ENCODE data around the gene IFT57. TPM values are rescaled to one million over a fixed set of nuclear protein-coding genes. Genes with fewer than 3 reads are reported as not detected.

IFT57 gene
- total RNA-seq, 1 donor: 47.6 TPM

DNA sequence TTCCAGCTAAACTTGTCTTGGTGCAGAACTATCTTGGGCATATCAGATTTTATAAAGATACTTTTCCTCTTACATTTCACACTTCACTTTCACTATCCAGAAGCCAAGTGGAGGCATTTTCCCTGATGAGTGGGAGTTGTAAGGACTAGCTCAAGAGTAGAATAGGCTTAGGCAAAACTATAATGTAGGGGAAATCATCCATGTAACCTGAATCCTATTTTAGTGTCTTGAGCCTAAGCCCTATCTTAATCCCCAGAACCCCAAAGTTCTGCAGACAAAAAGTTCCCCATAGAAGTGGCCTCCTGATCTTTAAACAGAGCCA lies 89.2 kb downstream of the IFT57 start:
- TF ChIP-seq, protein P1, sequence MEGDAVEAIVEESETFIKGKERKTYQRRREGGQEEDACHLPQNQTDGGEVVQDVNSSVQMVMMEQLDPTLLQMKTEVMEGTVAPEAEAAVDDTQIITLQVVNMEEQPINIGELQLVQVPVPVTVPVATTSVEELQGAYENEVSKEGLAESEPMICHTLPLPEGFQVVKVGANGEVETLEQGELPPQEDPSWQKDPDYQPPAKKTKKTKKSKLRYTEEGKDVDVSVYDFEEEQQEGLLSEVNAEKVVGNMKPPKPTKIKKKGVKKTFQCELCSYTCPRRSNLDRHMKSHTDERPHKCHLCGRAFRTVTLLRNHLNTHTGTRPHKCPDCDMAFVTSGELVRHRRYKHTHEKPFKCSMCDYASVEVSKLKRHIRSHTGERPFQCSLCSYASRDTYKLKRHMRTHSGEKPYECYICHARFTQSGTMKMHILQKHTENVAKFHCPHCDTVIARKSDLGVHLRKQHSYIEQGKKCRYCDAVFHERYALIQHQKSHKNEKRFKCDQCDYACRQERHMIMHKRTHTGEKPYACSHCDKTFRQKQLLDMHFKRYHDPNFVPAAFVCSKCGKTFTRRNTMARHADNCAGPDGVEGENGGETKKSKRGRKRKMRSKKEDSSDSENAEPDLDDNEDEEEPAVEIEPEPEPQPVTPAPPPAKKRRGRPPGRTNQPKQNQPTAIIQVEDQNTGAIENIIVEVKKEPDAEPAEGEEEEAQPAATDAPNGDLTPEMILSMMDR (IDR thresholded peaks at IDR 0.05; ENCODE audit: insufficient read depth, low read length): no peak
- DNase-seq (ENCODE audit: low read depth): peak; percentile 31
- no peak overlapping the region for H3K4me3 ChIP-seq (ENCODE audit: low read depth, low read length)

DNA sequence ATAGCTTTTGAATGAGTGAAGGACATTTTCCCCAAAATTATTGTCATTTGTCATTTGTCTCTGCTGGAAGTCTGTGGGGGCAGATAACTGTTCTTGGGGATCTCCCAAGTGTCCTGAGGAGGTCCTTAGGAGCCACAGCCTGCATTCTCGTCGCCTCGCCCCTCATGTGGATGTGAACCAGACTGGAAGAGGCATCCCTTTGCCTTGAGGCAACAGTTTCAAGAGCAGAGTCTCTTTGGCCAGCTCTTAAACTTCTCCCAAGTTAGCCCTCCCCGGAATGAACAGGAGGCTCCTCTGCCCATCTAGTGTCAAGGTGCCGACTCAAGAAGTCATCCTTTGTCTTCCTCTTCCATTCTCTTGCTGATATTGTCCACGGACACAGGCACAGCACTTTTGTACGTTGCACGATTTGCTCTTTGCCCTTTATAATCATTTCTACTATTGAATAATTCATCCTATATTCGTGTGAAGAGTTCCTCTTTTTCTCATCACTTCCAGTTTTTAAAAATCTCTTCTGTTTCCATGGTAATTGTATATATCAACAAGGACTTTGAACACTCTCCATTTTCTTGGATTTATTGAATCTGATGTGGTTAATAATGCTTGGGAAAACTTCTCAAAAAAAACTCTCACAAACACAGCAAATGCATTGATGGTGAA lies 90.6 kb downstream of the IFT57 start:
- TF ChIP-seq, protein P1 (IDR thresholded peaks at IDR 0.05; ENCODE audit: insufficient read depth, low read length): no peak
- DNase-seq (ENCODE audit: low read depth): no peak
- H3K4me3 ChIP-seq (ENCODE audit: low read depth, low read length): no peak overlapping the region

DNA sequence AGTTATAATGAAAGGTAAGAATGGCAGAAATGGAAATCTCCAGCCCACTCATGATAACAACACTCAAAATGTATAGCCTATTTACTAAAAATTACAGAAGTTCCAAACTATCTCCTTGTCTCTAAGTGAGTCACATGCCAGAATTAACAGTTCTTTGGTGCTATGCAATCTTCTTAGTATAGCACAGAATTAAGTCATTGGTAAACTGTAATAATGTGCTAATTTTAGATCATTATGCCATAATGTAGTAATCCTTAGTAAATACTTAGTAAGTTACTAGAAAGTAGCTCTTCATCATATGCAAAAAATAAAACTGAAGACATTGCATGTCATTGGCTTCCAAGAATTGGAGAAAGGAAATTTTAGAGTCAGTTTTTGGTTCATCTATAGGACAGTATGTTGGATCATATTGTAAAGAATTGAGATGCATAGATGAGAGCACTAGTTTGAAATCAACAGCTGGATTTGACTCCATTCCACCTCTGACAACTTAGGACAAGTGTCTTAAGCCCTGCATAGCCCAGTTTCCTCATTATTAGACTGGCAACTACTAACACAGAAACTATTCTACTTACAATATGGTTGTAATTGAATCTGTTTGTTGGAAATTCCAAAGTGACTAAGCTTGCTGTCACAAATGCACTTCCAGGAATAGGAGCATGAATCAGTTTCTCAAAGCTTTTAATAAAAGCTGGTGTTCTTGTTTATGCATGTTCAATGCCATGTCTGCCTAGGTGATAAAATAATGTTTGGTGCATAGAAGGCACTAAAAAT lies 91.3 kb downstream of the IFT57 start:
- peak; percentile 87 for DNase-seq (ENCODE audit: low read depth)
- TF ChIP-seq, protein P1 (IDR thresholded peaks at IDR 0.05; ENCODE audit: insufficient read depth, low read length): no peak
- H3K4me3 ChIP-seq (ENCODE audit: low read depth, low read length): no peak overlapping the region

DNA sequence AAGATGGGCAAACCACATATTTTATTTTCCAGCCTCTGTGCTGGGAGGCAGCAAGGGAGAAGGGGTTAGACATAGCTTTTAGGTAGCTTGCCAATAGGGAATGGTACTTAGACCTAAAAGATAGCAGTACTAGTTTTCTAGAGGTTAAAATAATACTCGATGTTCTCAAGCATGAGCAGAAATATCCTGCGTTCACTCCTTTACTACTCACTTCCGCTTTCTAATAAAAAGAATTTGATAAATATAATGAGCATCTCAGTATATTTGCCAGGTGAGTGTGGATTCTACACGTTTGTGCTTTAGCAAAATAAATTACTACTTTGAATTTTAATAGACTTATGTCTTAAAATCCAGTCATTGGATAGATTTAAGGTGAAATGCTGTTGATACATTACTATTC lies 92.0 kb downstream of the IFT57 start:
- no peak for DNase-seq (ENCODE audit: low read depth)
- TF ChIP-seq, protein P1 (IDR thresholded peaks at IDR 0.05; ENCODE audit: insufficient read depth, low read length): no peak
- H3K4me3 ChIP-seq (ENCODE audit: low read depth, low read length): no peak overlapping the region

DNA sequence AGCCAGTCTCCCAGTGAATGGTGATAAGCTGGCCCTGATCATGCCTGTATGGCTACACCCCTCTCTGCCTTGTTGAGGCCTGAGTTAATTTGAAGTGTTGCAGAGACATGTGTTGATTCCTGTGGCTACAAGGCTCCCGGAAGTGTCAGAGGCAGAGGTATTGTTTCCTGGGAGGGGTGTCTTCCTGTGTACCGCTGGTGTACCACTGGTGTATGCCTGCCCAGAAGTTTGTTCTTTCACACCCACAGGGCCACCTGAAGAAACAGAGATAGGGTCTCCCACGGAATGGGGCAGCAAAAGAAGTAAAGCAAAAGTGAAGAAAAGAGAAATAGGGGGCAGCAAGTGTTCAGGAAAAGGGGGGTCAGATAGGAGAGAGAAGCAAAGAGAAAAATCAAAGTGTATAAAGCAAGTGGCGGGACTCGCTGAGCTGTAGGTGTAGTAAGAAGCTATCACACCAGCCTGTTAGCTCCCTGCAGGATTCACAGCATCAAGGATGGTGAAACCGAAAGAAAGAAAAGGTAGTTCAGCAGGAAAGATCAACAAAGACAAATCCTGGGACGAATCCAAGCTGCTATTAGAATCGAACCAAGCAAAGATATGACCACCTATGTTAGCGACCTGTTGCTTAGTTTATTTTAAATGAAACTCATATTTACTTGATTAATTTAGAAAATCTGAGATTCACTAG lies 94.8 kb downstream of the IFT57 start:
- no peak overlapping the region for H3K4me3 ChIP-seq (ENCODE audit: low read depth, low read length)
- DNase-seq (ENCODE audit: low read depth): no peak
- TF ChIP-seq, protein P1 (IDR thresholded peaks at IDR 0.05; ENCODE audit: insufficient read depth, low read length): no peak

DNA sequence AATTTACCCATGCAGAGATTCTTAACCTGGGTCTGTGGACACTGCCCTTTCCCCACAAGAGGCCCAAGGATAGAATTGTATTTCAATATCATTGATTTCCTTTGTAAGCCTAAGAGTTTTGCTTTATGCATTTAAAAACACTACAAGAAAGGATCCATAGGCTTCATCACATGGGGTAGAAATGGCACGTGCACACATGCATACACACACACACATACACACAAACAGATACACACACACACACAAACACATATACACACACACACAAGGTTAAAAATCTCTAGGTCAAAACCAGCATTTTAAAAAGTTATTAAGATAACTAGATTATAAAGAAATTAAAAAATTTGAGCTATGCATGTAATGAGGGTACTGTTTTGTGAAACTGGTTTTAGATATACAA lies 95.9 kb downstream of the IFT57 start:
- no peak overlapping the region for H3K4me3 ChIP-seq (ENCODE audit: low read depth, low read length)
- TF ChIP-seq, protein P1 (IDR thresholded peaks at IDR 0.05; ENCODE audit: insufficient read depth, low read length): no peak
- DNase-seq (ENCODE audit: low read depth): no peak

All from fibroblast of the aortic adventitia (primary cell).